GM21447 (cell line): ENCODE results near the gene AZU1.

Source experiments
- ATAC-seq: cut with Tn5 transposase; IDR thresholded peaks from one replicate; pipeline ENCODE4 v1.9.1; 2021; ENCODE audit not compliant: unreplicated experiment

The AZU1 gene, protein sequence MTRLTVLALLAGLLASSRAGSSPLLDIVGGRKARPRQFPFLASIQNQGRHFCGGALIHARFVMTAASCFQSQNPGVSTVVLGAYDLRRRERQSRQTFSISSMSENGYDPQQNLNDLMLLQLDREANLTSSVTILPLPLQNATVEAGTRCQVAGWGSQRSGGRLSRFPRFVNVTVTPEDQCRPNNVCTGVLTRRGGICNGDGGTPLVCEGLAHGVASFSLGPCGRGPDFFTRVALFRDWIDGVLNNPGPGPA

DNA sequence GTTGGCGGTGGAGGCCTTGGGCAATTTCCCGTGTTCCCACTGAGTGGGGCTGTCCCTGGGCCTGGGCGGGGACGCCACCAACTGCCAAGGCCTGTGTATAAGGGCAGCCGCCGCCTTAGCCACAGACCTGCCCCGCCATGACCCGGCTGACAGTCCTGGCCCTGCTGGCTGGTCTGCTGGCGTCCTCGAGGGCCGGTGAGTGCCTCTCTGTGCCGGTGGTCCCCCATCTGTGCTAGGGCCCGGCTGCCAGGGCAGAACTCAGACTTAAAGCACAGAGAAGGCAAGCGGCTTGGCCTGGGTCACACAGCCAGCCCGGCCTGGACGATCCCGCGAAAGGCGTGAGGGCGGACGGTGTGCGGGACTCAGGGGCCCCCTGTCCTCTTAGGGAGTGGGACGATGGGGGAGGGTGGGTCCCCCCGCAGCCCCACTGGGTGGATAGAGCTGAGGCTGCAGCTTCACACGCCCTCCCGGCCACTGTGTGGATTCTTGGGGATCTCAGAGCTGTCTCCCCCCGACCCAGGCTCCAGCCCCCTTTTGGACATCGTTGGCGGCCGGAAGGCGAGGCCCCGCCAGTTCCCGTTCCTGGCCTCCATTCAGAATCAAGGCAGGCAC lies at the start of gene AZU1:
Gene AZU1, plus strand, starts transcription at position 128 of the 612 bp plus-strand sequence. Its CDS starts 10 bp downstream, at position 138.
- ATAC-seq, result no peak

DNA sequence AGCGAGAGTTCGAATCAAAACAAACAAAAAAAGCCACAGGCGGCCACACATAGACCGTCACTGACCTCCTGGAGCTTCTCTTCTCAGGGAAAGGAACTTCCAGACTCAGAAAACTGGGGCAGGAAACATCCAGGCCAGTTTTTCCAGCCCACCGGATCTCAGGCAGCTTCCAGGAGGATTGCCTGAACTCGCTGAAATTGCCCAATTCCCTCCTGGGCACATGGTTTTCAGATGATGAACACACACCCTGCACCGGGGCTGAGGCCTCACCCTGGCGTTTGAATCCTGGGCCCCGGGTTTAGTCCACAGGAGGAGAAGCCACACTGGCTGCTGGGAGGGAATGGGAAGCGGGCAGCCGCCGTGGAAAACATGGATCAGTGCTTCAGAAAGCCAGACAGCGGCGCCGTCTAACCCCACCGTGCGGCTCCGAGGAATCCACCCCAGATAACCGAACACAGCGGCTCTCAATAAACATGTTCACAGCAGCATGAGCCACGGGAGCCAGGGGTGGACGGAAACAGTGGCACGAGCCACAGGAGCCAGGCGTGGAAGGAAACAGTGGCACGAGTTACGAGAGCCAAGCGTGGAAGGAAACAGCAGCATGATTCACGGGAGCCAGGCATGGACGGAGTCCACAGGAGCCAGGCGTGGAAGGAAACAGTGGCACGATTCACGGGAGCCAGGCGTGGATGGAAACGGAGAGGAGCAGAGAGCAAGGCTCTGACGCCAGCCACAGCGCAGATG lies 48.6 kb upstream of the AZU1 start:
- ATAC-seq, result no peak

DNA sequence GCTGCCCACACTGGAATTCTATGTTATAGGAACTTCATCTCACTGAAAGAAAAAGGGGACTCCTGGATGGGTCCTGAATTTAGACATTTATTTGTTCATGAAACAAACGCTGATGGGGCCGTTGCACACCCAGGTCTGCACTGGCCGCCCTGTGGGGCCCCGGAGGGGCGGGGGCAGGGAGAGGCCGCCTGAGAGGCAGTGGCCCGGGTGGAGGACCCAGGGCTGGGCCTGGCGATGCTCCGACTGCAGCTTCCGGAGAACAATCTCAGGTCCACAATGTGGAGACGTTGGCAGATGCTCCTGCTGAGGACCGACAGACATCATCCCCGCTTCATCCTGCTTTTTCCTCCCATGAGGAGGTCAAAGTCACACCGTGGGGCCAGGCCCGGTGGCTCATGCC lies 46.7 kb upstream of the AZU1 start:
- ATAC-seq, result no peak

DNA sequence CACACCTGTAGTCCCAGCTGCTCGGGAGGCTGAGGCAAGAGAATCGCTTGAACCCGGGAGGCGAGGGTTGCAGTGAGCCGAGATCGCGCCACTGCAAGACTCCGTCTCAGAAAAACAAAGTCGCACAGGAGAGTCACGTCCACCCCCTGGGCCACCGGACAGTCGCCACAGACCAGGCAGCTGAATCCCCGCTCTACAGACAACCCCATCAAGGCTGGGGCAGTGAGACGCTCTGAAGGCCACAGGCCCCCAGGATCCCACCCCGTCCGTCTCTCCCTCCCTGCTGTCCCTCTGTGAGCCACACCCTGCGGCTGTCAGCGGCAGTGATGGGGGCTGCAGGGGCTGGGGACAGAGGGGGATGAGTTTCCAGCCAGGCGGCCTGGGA lies 45.8 kb upstream of the AZU1 start:
- no peak for ATAC-seq

DNA sequence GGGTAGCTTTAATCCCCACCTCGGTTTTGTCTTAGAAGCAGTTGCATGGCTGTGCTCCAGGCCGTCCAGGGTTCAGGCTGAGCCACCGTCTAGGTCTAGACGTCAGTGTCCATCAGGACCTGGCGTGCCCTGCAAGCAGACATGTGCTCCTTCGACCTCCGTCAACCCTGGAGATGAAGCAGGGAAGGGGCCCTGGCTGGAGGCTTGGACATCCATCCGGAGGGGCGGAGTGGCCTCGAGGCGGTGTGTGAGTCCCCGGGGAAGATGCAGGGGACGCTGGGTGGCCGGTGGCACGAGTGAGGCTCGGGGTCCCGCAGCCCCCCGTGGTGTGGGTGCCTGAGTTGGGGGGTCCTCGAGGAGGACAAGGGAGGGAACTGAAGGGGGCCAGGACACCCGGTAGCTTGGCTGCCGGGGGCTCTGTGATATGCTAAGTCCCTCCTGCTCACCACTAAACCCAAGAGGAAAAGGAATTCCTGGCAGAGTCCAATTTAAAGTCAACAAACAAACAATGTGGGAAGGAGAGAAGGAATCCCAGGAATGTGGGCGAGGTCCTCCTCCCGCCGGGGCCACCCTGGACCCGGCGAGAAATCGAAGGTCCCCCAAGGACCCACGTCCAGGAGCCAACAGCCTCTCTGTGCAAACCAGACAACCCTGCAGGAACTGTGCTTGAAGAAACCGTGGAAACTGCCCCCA lies 45.3 kb upstream of the AZU1 start:
- ATAC-seq, result no peak

DNA sequence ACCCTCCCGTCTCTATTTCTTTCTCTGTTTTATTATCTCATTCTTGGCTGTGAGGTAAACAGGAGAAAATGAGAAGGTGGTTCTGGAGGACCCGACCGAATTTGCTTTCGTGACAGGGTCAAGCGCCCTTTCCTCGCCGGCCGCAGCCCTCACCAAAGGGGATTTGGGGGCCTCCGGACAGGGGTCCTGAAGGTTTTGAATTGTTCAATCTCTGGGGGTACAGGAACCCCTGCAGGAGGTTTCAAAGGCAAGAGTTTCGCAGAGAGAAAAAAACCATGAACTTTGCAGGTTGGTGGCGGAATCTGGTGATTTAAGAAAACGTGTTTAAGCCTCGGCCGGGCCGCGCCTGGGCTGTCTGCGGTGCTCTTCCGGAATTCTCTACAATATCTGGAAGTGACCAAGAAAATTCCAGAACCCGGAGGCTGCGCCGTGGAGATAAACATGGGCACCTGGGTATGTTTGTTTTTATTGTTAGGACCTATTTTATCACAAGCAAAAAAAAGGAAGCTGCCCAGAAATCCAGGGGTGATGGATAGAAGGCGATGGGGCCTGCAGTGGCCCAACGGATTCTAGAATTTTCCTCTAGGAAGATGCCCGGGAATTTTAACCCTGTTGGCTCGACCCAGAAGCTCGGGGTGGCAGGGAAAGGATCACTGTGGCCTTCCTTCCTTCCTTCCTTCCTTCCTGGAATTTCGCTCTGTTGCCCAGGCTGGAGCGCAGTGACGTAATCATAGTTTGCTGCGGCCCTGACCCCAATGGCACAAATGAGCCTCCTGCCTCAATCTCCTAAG lies 44.6 kb upstream of the AZU1 start:
- no peak for ATAC-seq

DNA sequence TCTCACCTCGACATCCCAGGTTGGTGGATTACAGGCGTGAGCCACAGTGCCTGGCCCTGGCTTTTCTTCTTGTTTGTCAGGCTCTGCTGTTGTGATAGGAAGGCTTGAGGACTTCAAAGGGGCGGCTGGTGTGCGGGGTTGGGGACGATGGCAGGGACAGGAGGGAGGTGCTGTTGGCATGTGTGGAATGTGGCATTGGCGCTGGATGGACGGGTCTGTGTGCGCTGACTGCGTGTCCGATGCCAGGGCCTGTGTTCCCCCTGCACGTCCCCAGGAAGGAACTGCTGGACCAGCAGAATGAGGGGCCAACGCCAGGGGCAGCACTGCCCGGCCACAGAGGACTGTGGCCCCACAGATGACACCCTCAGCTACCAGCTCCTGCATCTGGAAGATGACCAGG lies 43.1 kb upstream of the AZU1 start:
- ATAC-seq, result no peak

DNA sequence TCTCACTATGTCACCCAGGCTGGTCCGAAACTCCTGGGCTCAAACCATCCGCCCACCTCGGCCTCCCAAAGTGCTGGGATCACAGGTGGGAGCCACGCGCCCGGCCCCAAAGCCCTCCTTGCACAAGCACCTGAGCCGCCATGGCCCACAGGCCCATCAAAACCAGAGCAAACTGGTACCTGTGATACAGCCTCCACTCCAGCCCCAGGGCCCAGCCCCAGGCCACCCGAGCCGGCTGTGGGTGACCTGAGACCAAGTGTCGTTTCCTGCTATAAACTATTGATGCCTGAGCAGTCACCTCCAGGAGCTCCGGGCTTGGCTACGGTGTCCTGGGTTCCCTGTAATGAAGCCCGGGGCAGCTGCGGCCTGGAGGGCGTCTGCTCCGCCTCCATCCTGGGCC lies 40.1 kb upstream of the AZU1 start:
- no peak for ATAC-seq

DNA sequence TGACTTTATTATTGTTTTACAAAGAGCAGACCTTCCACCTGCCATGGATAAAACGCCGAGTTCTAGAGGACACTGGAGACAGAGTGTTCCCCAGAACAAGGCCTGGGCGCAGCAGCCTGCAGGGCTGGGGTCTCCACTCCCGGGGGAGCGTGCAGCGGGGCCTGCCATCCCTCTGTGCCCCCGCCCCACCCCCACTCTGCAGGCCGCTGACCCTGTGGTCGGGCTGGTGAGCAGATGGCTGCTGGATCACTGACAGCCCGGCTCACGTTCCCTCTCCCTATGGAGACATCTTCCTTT lies 39.0 kb upstream of the AZU1 start:
- ATAC-seq, result no peak

DNA sequence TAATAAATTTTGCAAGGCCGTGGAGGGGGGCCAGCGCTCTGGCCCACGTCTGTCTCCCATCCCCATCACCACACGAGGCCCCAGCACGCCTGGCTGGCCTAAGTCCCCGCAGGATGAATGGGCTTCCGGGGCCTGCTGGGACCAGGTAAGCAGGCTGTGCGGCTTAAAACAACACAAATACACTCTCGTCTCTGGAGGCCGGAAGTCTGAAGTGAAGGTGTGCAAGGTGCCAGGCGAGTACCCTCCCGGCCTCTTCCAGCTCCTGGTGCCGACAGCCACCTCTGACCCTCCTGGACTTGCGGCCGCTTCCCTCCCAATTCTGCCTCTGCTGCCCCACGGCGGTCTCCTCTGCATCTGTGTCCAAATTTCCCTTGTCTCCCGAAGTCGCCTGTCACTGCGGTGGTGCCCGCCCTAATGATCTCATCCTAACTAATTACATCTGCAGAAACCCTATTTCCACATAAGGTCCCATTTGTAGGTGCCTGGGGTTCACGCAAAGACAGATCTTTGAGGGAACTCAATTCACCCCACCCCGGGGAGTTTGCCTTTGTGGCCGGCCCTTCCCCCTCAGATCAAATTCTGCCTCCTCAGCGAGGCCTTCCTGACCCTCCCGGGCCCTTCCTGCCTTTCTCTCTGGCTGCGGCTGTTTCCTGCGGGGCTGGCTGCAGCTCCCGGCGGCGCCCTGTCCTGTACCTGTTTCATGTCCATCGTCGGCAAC lies 38.5 kb upstream of the AZU1 start:
- no peak for ATAC-seq

DNA sequence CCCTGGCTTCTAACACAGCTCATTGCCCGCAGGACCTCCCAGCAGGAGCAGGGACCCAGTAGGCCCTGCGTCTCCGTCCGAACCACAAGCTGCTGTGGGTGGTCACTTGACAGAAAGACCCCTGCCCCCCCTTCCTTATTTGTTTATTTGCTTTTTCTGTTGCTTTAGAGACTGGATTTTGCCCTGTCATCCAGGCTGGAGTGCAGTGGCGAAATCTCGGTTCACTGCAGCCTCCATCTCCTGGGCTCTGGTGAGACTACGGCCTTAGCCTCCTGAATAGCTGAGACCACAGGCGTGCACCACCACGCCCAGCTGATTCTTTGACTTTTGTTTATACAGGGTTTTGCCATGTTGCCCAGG lies 38.0 kb upstream of the AZU1 start:
- ATAC-seq, result no peak

DNA sequence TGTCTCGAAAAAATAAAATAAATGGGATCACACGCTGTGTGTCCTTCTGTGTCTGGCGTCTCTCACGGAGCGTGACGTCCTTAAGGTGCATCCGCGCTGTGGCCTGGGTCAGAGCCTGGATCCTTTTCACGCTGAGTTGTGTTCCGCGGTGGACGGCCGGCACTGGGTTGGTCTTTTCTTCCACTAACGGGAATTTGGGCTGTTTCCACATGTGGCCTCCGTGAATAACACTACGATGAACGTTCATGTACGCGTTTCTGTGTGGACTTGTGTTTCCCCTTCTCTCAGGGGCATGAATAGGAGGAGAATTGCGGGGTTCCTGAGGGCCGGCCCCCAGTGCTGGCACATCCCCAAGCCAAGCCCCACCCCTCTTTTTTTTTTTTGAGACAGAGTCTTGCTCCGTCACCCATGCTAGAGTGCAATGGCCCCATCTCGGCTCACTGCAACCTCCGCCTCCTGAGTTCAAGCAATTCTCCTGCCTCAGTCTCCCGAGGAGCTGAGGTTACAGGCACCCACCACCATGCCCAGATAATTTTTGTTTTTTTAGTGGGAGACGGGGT lies 36.5 kb upstream of the AZU1 start:
- ATAC-seq, result no peak

DNA sequence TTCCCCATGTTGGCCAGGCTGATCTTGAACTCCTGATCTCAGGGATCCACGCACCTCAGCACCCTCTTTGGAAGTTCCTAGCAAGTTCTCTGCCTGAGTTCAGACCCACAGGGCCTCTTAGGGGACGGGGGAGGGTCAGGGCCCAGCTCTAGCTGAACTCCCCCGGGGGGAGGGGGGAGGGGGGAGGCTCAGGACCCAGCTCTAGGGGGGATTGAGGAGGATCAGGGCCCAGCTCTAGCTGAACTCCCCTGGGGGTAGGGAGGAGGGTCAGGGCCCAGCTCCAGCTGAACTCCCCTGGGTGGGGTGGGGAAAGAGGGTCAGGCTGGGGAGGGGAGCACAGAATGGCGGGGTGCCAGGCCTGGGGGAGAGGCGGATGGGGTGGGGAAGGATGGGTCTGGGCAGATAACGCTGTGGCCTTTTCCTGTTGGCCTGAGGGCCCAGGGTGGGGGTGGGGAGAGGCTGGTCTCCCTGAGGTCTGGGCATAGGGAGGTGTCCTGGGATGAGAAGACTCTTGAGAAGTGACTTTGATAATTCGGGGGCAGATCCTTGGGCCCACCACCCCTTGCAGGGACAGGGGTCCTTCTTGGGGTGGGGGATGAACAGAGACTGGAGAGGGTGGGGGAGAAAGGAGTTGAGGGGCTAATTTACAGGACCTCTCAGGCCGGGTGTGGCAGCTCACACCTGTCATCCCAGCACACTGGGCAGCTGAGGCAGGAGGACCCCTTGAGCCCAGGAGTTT lies 35.9 kb upstream of the AZU1 start:
- ATAC-seq, result no peak

DNA sequence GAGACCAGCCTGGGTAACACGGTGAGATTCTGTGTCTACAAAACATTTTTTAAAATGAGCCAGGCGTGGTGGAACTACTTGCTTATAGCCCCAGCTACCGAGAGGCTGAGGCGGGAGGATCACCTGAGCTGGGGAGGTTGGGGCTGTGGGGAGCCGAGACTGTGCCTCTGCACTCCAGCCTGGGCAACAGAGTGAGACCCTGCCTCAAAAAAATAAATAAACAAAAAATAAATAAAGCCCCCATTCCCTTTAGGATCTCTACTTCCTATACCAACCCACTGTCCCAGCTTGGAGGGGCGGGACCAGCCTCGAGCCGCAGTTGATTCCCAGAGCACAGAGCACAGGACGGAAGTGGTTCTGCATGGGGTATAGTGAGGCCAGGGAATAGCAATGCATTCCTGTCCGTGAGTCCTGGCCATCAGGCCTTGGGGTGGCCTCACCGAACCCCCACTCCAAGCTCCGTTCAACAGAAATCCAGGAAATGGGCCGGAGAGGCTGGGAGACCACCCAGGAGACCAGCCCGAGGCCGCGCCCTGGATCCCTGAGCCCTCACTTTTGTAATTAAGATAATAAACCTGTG lies 35.2 kb upstream of the AZU1 start:
- ATAC-seq, result no peak

DNA sequence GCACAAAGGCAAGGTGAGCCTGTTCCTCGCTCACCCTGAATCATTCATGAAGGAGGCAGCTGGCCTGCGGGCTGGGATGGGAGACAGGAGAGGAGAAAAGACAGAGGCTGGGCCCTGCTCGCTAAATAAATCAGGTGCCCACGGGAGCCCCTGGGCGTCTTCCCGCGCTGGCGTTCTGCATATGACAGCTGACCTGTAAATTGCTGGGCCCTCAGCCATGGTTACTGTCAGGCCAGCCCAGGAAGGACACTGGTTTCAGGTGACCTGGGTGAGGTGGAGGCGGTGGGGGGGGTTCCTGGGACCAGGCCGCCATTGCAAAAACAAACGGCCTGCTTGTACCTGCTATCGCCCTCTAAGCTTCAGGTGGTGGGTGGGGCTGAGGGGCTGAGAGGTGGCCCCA lies 33.8 kb upstream of the AZU1 start:
- no peak for ATAC-seq

DNA sequence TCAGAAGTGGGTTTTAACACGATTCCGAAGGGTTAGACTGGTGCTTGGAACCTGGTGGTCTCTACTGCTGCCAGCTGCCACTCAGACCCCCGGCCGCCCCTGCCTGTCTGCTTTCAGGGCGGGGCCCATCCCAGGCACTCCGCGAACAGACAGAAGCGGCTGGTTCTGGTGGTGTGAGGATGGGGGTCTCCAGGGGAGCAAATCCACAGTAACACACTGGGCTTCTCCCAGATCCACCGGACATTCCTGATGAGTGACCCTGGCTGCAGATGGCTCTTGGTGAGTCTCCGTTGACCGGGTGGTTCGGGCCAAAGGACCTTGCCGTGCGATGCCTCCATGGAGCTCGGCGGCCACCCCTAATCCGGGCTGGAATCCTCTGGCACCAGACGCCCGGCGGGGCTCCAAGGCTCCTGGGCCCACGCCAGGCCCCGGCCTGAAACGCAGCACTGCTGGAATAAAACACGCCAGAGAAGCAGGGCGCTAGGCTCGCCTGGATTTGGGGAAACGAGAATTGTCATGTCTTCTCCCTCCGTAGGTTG lies 32.5 kb upstream of the AZU1 start:
- no peak for ATAC-seq

DNA sequence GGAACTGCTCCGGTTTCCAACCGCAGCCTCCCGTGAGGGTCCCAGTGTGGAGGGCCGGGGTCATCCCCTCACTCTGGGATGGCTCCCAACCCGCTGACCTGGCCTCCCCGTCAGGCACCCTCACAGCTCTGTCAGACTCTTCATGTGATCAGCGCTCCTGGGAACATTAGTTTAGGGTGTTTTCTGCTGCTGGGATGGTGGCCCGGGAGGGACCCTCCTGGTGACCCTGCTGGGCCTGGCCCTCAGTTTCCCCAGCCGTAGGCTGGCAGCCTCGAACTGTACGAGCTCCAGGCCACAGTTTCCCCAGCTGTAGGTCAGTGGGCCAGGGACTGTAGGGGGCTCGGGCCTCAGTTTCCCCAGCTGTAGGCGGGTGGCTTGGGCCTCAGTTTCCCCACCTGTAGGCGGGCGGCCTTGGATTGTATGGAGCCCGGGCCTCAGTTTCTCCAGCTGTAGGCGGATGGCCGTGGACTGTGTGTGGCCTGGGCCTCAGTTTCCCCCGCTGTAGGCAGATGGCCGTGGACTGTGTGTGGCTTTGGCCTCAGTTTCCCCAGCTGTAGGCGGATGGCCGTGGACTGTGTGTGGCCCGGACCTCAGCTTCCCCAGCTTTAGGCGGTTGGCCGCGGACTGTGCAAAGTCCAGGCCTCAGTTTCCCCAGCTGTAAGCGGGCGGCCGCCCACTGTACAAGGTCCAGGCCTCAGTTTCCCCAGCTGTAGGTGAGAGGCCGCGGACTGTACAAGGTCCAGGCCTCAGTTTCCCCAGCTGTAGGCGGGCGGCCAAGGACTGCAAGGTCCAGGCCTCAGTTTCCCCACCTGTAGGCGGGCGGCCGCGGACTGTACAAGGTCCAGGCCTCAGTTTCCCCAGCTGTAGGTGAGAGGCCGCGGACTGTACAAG lies 31.7 kb upstream of the AZU1 start:
- ATAC-seq, result no peak
